ENCODE results near the gene KRT2. TPM values are rescaled to one million over a fixed set of nuclear protein-coding genes. Genes with fewer than 3 reads are reported as not detected.

KRT2 gene
- total RNA-seq, 1 donor from 2014 or later, result not detected

- Histone ChIP-seq H4K20me1 (ENCODE audit: insufficient read depth, low read length) (no peaks in the 10 kb centered on the region), H3K4me2 (ENCODE audit: low read length) (no peak overlapping the region), H3K36me3 (ENCODE audit: insufficient read depth, low read length) (no peaks in the 10 kb centered on the region), H3K27me3 (ENCODE audit: insufficient read depth, low read length) (peaks cover 13% of the 10 kb centered on the region), H3K79me2 (ENCODE audit: insufficient read depth, low read length) (no peaks in the 10 kb centered on the region), H3K9me3 (ENCODE audit: insufficient read depth, low read depth, low read length) (no peaks in the 10 kb centered on the region), H3K9ac (ENCODE audit: low read length) (no peak overlapping the region), H2AFZ (ENCODE audit: low read depth, low read length) (no peak overlapping the region), H3K4me1 (ENCODE audit: insufficient read depth, low read length) (no peaks in the 10 kb centered on the region), H3K4me3 (ENCODE audit: insufficient read depth, low read depth, low read length) (no peak overlapping the region), H3K27ac (ENCODE audit: low read depth, low read length) (no peak overlapping the region)
- Mint-ChIP-seq H3K9me3 (ENCODE audit: unreplicated experiment) (no peaks in the 10 kb centered on the region), H3K27ac (ENCODE audit: unreplicated experiment) (no peak overlapping the region), H3K4me1 (ENCODE audit: low read depth, unreplicated experiment) (peaks cover 6% of the 10 kb centered on the region), H3K36me3 (ENCODE audit: low read depth, unreplicated experiment) (peaks cover 2% of the 10 kb centered on the region), H3K4me3 (ENCODE audit: unreplicated experiment) (no peak overlapping the region), H3K27me3 (ENCODE audit: low read depth, unreplicated experiment) (peaks cover 81% of the 10 kb centered on the region)
- FAIRE-seq (no peak), DNase-seq (ENCODE audit: low read depth) (no peak)
- TF ChIP-seq CTCF (IDR thresholded peaks at IDR 0.05; ENCODE audit: insufficient read depth, low read depth, low read length), result no peak
- TF ChIP-seq EZH2 (IDR thresholded peaks at IDR 0.05; ENCODE audit: insufficient read depth, low read length), result no peak
These were observed 38.5 kb downstream of the KRT2 start for GRCh38 chr12:52613384-52614030.

- H3K4me1 Mint-ChIP-seq (ENCODE audit: low read depth, unreplicated experiment), result peaks cover 6% of the 10 kb centered on the region
- peaks cover 82% of the 10 kb centered on the region for H3K27me3 Mint-ChIP-seq (ENCODE audit: low read depth, unreplicated experiment)
- no peak overlapping the region for H3K9ac ChIP-seq (ENCODE audit: low read length)
- peaks cover 2% of the 10 kb centered on the region for H3K36me3 Mint-ChIP-seq (ENCODE audit: low read depth, unreplicated experiment)
- H4K20me1 ChIP-seq (ENCODE audit: insufficient read depth, low read length), result no peaks in the 10 kb centered on the region
- H3K79me2 ChIP-seq (ENCODE audit: insufficient read depth, low read length), result no peaks in the 10 kb centered on the region
- DNase-seq (ENCODE audit: low read depth) (no peak), FAIRE-seq (no peak)
- no peaks in the 10 kb centered on the region for H3K4me1 ChIP-seq (ENCODE audit: insufficient read depth, low read length)
- H3K27ac Mint-ChIP-seq (ENCODE audit: unreplicated experiment), result peak overlapping the region; percentile 9
- no peak for TF ChIP-seq EZH2 (IDR thresholded peaks at IDR 0.05; ENCODE audit: insufficient read depth, low read length)
- TF ChIP-seq CTCF (IDR thresholded peaks at IDR 0.05; ENCODE audit: insufficient read depth, low read depth, low read length), result no peak
- H2AFZ ChIP-seq (ENCODE audit: low read depth, low read length), result no peak overlapping the region
- H3K27ac ChIP-seq (ENCODE audit: low read depth, low read length), result no peak overlapping the region
- H3K27me3 ChIP-seq (ENCODE audit: insufficient read depth, low read length), result peaks cover 20% of the 10 kb centered on the region
- H3K9me3 ChIP-seq (ENCODE audit: insufficient read depth, low read depth, low read length), result no peaks in the 10 kb centered on the region
- H3K9me3 Mint-ChIP-seq (ENCODE audit: unreplicated experiment), result no peaks in the 10 kb centered on the region
- H3K4me2 ChIP-seq (ENCODE audit: low read length), result no peak overlapping the region
- no peak overlapping the region for H3K4me3 Mint-ChIP-seq (ENCODE audit: unreplicated experiment)
- no peak overlapping the region for H3K4me3 ChIP-seq (ENCODE audit: insufficient read depth, low read depth, low read length)
- no peaks in the 10 kb centered on the region for H3K36me3 ChIP-seq (ENCODE audit: insufficient read depth, low read length)
These were observed 39.3 kb downstream of the KRT2 start for GRCh38 chr12:52612431-52613383.

All from astrocyte (in vitro differentiated cells and primary cell).